Heart right ventricle (tissue), 16 donors: ENCODE data around the gene TPRG1L. TPM values are rescaled to one million over a fixed set of nuclear protein-coding genes. Genes with fewer than 3 reads are reported as not detected.

Experiments
- ATAC-seq, 8 donors: fragments of 200-7000 bp; cut with Tn5 transposase; one replicate each; pipeline ENCODE4 v1.9.1; 2020; ENCODE audit warnings: mild to moderate bottlenecking in 8 of 8, moderate library complexity in 8 of 8, moderate number of reproducible peaks in 1 of 8
- DNase-seq, 2 donors: peaks; one replicate each; pipeline ENCODE4 v3.0.0-alpha.2; 2020
- H3K27ac ChIP-seq, 10 donors: fragments of 200-600 bp; sonication (generic) in 2 of 10; one replicate each; pipeline versions ENCODE4 v1.5.0 to v1.8.0; 2020 to 2022; ENCODE audit warnings: mild to moderate bottlenecking in 3 of 10
- H3K27me3 ChIP-seq, 7 donors: fragments of 200-600 bp; one replicate each; pipeline ENCODE4 v1.8.0; 2021 to 2022; ENCODE audit warnings: mild to moderate bottlenecking in 2 of 7
- H3K36me3 ChIP-seq, 9 donors: fragments of 200-600 bp; sonication (generic) in 1 of 9; one replicate each; pipeline versions ENCODE4 v1.5.0 to v1.8.0; 2020 to 2022; ENCODE audit warnings: mild to moderate bottlenecking in 2 of 9
- H3K4me1 ChIP-seq, 9 donors: fragments of 200-600 bp; sonication (generic) in 1 of 9; one replicate each; pipeline versions ENCODE4 v1.5.0 to v1.8.0; 2020 to 2022; ENCODE audit warnings: mild to moderate bottlenecking in 4 of 9
- H3K4me3 ChIP-seq, 10 donors: fragments of 200-600 bp; sonication (generic) in 2 of 10; one replicate each; pipeline versions ENCODE4 v1.5.0 to v1.8.0; 2020 to 2022; ENCODE audit warnings: mild to moderate bottlenecking in 7 of 10, moderate library complexity in 2 of 10
- H3K9me3 ChIP-seq, 11 donors: fragments of 200-600 bp in 10 of 11; sonication (generic) in 2 of 11; one replicate each; pipeline versions ENCODE4 v1.5.0 to v1.8.0; 2013 to 2022; ENCODE audit warnings: mild to moderate bottlenecking in 2 of 11, control low read depth in 1 of 11, moderate library complexity in 1 of 11
- CTCF ChIP-seq, 9 donors: fragments of 200-600 bp; sonication (generic) in 2 of 9; IDR thresholded peaks; one replicate each; pipeline versions ENCODE4 v1.5.0 to v1.8.0; 2021 to 2022; ENCODE audit warnings: antibody characterized with exemption in 9 of 9, mild to moderate bottlenecking in 5 of 9, moderate library complexity in 1 of 9
- WGBS, 2 donors: extraction: QIAGEN DNeasy Blood & Tissue Kit; methylation state at CpG; one replicate each; pipeline ENCODE4 v1.1.7; 2013; ENCODE audit warnings: inconsistent platforms in 1 of 2; 5-methylcytosine and 5-hydroxymethylcytosine counted together
- intact Hi-C, 10 donors: fragments of 100-400 bp; cut with DNase I; formaldehyde crosslinking; loops; one replicate each; pipeline versions ENCODE4 v1.11.1 to v1.14.2; 2022
- polyA plus RNA-seq, 2 donors: library from polyadenylated mRNA; stranded (reverse); fragments of 200-250 nt; gene quantifications; one replicate each; pipeline ENCODE4 v1.2.3, GENCODE V29; 2013
- total RNA-seq, 10 donors: library from RNA; stranded (reverse); fragmentation: NEBNext Ultra II Directional in 3 of 10; extraction: Animal tissue kit (Norgen Biotek cat#: 25700) in 3 of 10; gene quantifications; one replicate each; pipeline versions ENCODE4 v1.2.1 to v1.2.4, GENCODE V29; 2021 to 2023
- donor health status: Arrhythmogenic right ventricular cardiomyopathy.
- donor health status: ischemic (EF 13 %, LVEDD 7.1; RV severe dilation, severe dysfunction).
- donor health status: healthy with polysubstance abuse.
- donor health status: DM: no; HTN: yes; CAD: no.
- donor health status: DM: no; HTN: no; CAD: no.
- donor health status: ischemic (EF 25% LVEDD 6.9; RV normal size, moderate dysfunction).
- donor health status: ischemic (EF 25% LVEDD 5.7; RV mildly dilated, moderate dysfunction).
- donor health status: healthy.
- donor health status: DM: yes; HTN: yes; CAD: no.
- donor health status: Ischemic cardiomyopathy.
- donor health status: ischemic (EF 35%, LVEDD 5.7; RV mildly dilated, moderate dysfunction).
- donor health status: nonischemic (EF 11% LVEDD 7.7; RV severe dilation, severe dysfunction).
- donor health status: DM: yes; HTN: yes; CAD: no.
- donor health status: PGD.
- donor health status: ischemic (EF 29% LVEDD 5.4; RV normal size, mild dysfunction).
- donor health status: nonischemic (EF 23%, LVEDD 6.1; RV moderate dilation, normal function).

Gene TPRG1L
- total and polyA plus RNA-seq, 12 donors: 15.1 to 60.7 (median 49.0) TPM

GRCh38 chr1:3651930-3652547, 27.2 kb downstream of the TPRG1L start, which contains the start of gene TP73:
Gene TP73, plus strand, starts transcription at chr1:3652516. Its CDS starts 29,850 bp downstream, at chr1:3682366.
- Histone ChIP-seq H3K27me3 (peaks cover 32 to 66% (median 44%) of the 10 kb centered on the region in 7 donors), H3K27ac (no peak within 1 kb of the TSS), H3K36me3 (peaks cover 0 to 10% (median 0%) of the 10 kb centered on the region in 9 donors), H3K9me3 (no peaks in the 10 kb centered on the region), H3K4me3 (peak within 1 kb of the TSS; percentile 4 to 97 (median 40)), H3K4me1 (peaks cover 12 to 56% (median 38%) of the 10 kb centered on the region in 9 donors)
- DNase-seq (peak in 1 of 2 donors; percentile 31), ATAC-seq (peak in 3 of 8 donors; percentile 13 to 29 (median 18))
- WGBS, 2 donors: 1% methylated on average over 31 to 80 of the region's 80 CpGs
- intact Hi-C loops: no loop called here
- no peak for TF ChIP-seq CTCF (IDR thresholded peaks at IDR 0.05)

GRCh38 chr1:3652548-3653285, 27.9 kb downstream of the TPRG1L start:
- Histone ChIP-seq H3K4me1 (peaks cover 12 to 56% (median 38%) of the 10 kb centered on the region in 9 donors), H3K9me3 (no peaks in the 10 kb centered on the region), H3K4me3 (peak overlapping the region; percentile 4 to 97 (median 40)), H3K27ac (no peak overlapping the region), H3K36me3 (peaks cover 0 to 3% (median 0%) of the 10 kb centered on the region in 9 donors), H3K27me3 (peaks cover 32 to 73% (median 44%) of the 10 kb centered on the region in 7 donors)
- intact Hi-C loops: no loop called here
- 7 to 9% methylated on average over 44 to 68 of the region's 68 CpGs for WGBS, 2 donors
- DNase-seq (no peak), ATAC-seq (no peak)
- no peak for TF ChIP-seq CTCF (IDR thresholded peaks at IDR 0.05)

- no peak for ATAC-seq
- Histone ChIP-seq H3K4me3 (peak overlapping the region in 1 of 10 donors; percentile 94), H3K36me3 (no peaks in the 10 kb centered on the region), H3K4me1 (peaks cover 12 to 54% (median 38%) of the 10 kb centered on the region in 9 donors), H3K27me3 (peaks cover 32 to 75% (median 44%) of the 10 kb centered on the region in 7 donors), H3K9me3 (no peaks in the 10 kb centered on the region), H3K27ac (no peak overlapping the region)
- DNase-seq: no peak
- TF ChIP-seq CTCF (IDR thresholded peaks at IDR 0.05): no peak
- 42 to 52% methylated on average over 10 of the region's 10 CpGs for WGBS, 2 donors
- intact Hi-C loops: no loop called here
These were observed 28.4 kb downstream of the TPRG1L start for GRCh38 chr1:3653286-3653618.

GRCh38 chr1:3654549-3655281, 29.9 kb downstream of the TPRG1L start:
- H3K27me3 ChIP-seq: peaks cover 32 to 75% (median 44%) of the 10 kb centered on the region in 7 donors
- no peak for DNase-seq
- WGBS, 2 donors: 57 to 71% methylated on average over 22 of the region's 22 CpGs
- H3K27ac ChIP-seq: no peak overlapping the region
- intact Hi-C loops: no loop called here
- no peak overlapping the region for H3K4me3 ChIP-seq
- no peaks in the 10 kb centered on the region for H3K9me3 ChIP-seq
- peak in 5 of 8 donors; percentile 23 to 46 (median 45) for ATAC-seq
- H3K36me3 ChIP-seq: no peaks in the 10 kb centered on the region
- TF ChIP-seq CTCF (IDR thresholded peaks at IDR 0.05): no peak
- peaks cover 9 to 41% (median 26%) of the 10 kb centered on the region in 9 donors for H3K4me1 ChIP-seq
